Stomach (tissue), 4 donors: Measurements from ENCODE around the gene NVL.
"Not testable (repeated sequence)": the region's sequence is repeated elsewhere in the genome, so short reads cannot be mapped to it uniquely, and the experiment has no call there.

ENCODE experiments used
- CTCF ChIP-seq, 7 experiments: fragments of 450-650 bp in 4 of 7; fragments of 200-600 bp in 3 of 7; sonication (generic) in 3 of 7; IDR thresholded peaks; one replicate each; pipeline ENCODE4 v1.5.1; 2016 to 2019; ENCODE audit warnings: antibody characterized with exemption in 7 of 7, control low read depth in 2 of 7, mild to moderate bottlenecking in 1 of 7
- POLR2A ChIP-seq, 4 donors: fragments of 450-650 bp; IDR thresholded peaks; one replicate each; pipeline ENCODE4 v1.6.1; 2016; ENCODE audit warnings: antibody characterized with exemption in 4 of 4, control low read depth in 2 of 4, mild to moderate bottlenecking in 1 of 4, moderate library complexity in 1 of 4

GRCh38 chr1:224352436-224353085, 22.6 kb upstream of the NVL start:
- not testable (repeated sequence) for TF ChIP-seq POLR2A, CTCF (IDR thresholded peaks at IDR 0.05)
